Type B pancreatic cell (in vitro differentiated cells): Measurements from ENCODE around the gene HSPG2. TPM values are rescaled to one million over a fixed set of nuclear protein-coding genes. Genes with fewer than 3 reads are reported as not detected.

Experiments used
- DNase-seq: peaks from one replicate; pipeline ENCODE4 v3.0.0; 2021; ENCODE audit warnings: mixed read lengths; ENCODE audit not compliant: unreplicated experiment; ENCODE audit errors: extremely low spot score
- H3K27ac Mint-ChIP-seq: 2 replicates; pipeline ENCODE4 v1.8.0; 2021; ENCODE audit warnings: mild to moderate bottlenecking, mixed read lengths
- H3K27me3 Mint-ChIP-seq: 2 replicates; pipeline ENCODE4 v1.8.0; 2021; ENCODE audit warnings: mixed read lengths
- H3K36me3 Mint-ChIP-seq: 2 replicates; pipeline ENCODE4 v1.8.0; 2021; ENCODE audit warnings: mixed read lengths
- H3K4me1 Mint-ChIP-seq: one replicate; pipeline ENCODE4 v1.8.0; 2021; ENCODE audit warnings: mixed read lengths; ENCODE audit not compliant: unreplicated experiment
- H3K4me3 Mint-ChIP-seq: 2 replicates; pipeline ENCODE4 v1.8.0; 2021; ENCODE audit warnings: mild to moderate bottlenecking, mixed read lengths
- H3K9me3 Mint-ChIP-seq: 2 replicates; pipeline ENCODE4 v1.8.0; 2021; ENCODE audit warnings: mixed read lengths
- total RNA-seq: library from RNA; stranded (reverse); gene quantifications from 2 replicates; pipeline ENCODE4 v1.2.1, GENCODE V29; 2021; ENCODE audit warnings: low replicate concordance
- TF ChIP-seq, protein P1 (sequence below): fragments of 200-600 bp; sonication (generic); conservative IDR thresholded peaks from 2 replicates; pipeline ENCODE4 v1.5.0; 2021; ENCODE audit warnings: antibody characterized with exemption, mild to moderate bottlenecking

HSPG2 gene
- total RNA-seq, 1 donor from 2014 or later: 130 TPM

DNA sequence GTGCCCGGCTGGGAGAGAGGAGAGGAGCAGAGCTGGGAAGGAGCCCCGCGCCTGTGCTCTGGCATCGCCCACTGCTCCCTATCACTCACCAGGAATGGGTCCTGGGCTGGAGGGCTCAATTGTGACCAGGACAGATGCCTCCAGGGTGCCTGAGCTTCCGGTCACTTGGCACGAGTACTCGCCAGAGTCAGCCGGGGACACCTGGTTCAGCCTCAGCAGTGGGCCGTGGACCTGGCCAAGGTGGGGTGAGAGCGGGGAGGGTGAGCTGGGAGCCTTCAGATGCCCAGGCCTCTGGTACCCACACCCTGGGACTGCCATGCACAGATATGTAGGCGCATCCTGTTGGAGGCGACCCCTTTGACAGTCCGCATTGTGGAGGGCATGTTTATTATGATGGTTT is 93.9 kb downstream of the HSPG2 start:
- TF ChIP-seq, protein P1, sequence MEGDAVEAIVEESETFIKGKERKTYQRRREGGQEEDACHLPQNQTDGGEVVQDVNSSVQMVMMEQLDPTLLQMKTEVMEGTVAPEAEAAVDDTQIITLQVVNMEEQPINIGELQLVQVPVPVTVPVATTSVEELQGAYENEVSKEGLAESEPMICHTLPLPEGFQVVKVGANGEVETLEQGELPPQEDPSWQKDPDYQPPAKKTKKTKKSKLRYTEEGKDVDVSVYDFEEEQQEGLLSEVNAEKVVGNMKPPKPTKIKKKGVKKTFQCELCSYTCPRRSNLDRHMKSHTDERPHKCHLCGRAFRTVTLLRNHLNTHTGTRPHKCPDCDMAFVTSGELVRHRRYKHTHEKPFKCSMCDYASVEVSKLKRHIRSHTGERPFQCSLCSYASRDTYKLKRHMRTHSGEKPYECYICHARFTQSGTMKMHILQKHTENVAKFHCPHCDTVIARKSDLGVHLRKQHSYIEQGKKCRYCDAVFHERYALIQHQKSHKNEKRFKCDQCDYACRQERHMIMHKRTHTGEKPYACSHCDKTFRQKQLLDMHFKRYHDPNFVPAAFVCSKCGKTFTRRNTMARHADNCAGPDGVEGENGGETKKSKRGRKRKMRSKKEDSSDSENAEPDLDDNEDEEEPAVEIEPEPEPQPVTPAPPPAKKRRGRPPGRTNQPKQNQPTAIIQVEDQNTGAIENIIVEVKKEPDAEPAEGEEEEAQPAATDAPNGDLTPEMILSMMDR: no peak
- H3K36me3 Mint-ChIP-seq: no peaks in the 10 kb centered on the region
- H3K27ac Mint-ChIP-seq: no peak overlapping the region
- H3K9me3 Mint-ChIP-seq: no peaks in the 10 kb centered on the region
- no peaks in the 10 kb centered on the region for H3K27me3 Mint-ChIP-seq
- DNase-seq: no peak
- H3K4me1 Mint-ChIP-seq: no peaks in the 10 kb centered on the region
- H3K4me3 Mint-ChIP-seq: no peak overlapping the region

DNA sequence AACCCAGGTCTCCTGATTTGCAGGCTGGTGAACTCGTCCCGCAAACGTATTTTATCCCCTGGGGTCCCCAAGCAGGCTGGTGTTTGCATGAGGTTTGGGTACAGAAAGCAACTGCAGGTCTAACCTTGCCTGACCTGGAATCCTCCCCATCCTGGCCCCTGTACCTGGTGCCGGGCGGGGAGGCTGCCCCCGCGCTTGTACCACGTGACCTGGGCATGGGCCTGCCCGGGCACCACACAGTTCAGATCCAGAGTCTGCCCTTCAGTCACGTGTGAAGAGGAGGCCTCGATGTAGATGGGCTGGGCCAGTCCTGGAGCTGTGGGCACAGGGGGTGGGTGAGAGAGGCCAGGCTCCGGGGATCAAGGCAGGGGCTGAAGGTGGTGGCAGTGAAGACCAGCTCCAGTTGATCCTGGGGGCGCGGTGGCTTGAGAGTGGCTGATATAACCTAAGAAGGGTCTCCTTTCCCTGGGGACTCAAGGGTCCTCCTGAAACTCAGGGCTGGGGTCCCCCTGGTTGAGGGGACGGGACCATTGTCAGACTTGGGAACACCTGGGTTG is 94.4 kb downstream of the HSPG2 start:
- Mint-ChIP-seq H3K27ac (no peak overlapping the region), H3K36me3 (no peaks in the 10 kb centered on the region), H3K4me1 (no peaks in the 10 kb centered on the region), H3K4me3 (no peak overlapping the region), H3K9me3 (no peaks in the 10 kb centered on the region), H3K27me3 (no peaks in the 10 kb centered on the region)
- DNase-seq: no peak
- TF ChIP-seq, protein P1: no peak

- Mint-ChIP-seq H3K4me1 (no peaks in the 10 kb centered on the region), H3K36me3 (no peaks in the 10 kb centered on the region), H3K27ac (no peak overlapping the region), H3K27me3 (no peaks in the 10 kb centered on the region), H3K4me3 (no peak overlapping the region), H3K9me3 (no peaks in the 10 kb centered on the region)
- TF ChIP-seq, protein P1: no peak
- no peak for DNase-seq
Measured at GRCh38 chr1:21841852-21842466, 95.2 kb downstream of the HSPG2 start.

GRCh38 chr1:21840981-21841380 is 96.1 kb downstream of the HSPG2 start:
- no peaks in the 10 kb centered on the region for H3K36me3 Mint-ChIP-seq
- TF ChIP-seq, protein P1: no peak
- no peak for DNase-seq
- H3K27ac Mint-ChIP-seq: no peak overlapping the region
- no peaks in the 10 kb centered on the region for H3K27me3 Mint-ChIP-seq
- H3K9me3 Mint-ChIP-seq: no peaks in the 10 kb centered on the region
- H3K4me1 Mint-ChIP-seq: no peaks in the 10 kb centered on the region
- no peak overlapping the region for H3K4me3 Mint-ChIP-seq

GRCh38 chr1:21839337-21840037 is 97.6 kb downstream of the HSPG2 start:
- H3K9me3 Mint-ChIP-seq: no peaks in the 10 kb centered on the region

More at GRCh38 chr1:21839337-21840037, 97.6 kb downstream of the HSPG2 start:
- H3K27ac Mint-ChIP-seq: no peak overlapping the region
- no peak overlapping the region for H3K4me3 Mint-ChIP-seq
- H3K27me3 Mint-ChIP-seq: no peaks in the 10 kb centered on the region
- no peaks in the 10 kb centered on the region for H3K4me1 Mint-ChIP-seq
- no peak for DNase-seq
- H3K36me3 Mint-ChIP-seq: peaks cover 10% of the 10 kb centered on the region
- TF ChIP-seq, protein P1: no peak
